Endodermal cell (in vitro differentiated cells): Measurements from ENCODE around the gene SLC16A13. TPM values are rescaled to one million over a fixed set of nuclear protein-coding genes. Genes with fewer than 3 reads are reported as not detected.

Experiments
- DNase-seq: peaks from one replicate; pipeline ENCODE4 v3.0.0-alpha.2; 2017
- H3K27ac ChIP-seq: 2 replicates; pipeline ENCODE4 v1.5.1; 2013; ENCODE audit warnings: mild to moderate bottlenecking, low read depth, low read length, moderate library complexity
- H3K27me3 ChIP-seq: 2 replicates; pipeline ENCODE4 v1.6.1; 2013; ENCODE audit warnings: mild to moderate bottlenecking, low read length, moderate library complexity; ENCODE audit not compliant: insufficient read depth, control insufficient read depth, poor library complexity, severe bottlenecking
- H3K36me3 ChIP-seq: 2 replicates; pipeline ENCODE4 v1.7.0; 2013; ENCODE audit warnings: mild to moderate bottlenecking, low read length, moderate library complexity; ENCODE audit not compliant: control insufficient read depth, insufficient read depth
- H3K4me1 ChIP-seq: one replicate; pipeline ENCODE4 v1.7.0; 2013; ENCODE audit warnings: low read length; ENCODE audit not compliant: control insufficient read depth, insufficient read depth
- H3K4me3 ChIP-seq: 2 replicates; pipeline ENCODE4 v1.5.1; 2013; ENCODE audit warnings: mild to moderate bottlenecking, low read length, moderate library complexity
- H3K9ac ChIP-seq: 2 replicates; pipeline ENCODE4 v1.6.1; 2013; ENCODE audit warnings: mild to moderate bottlenecking, low read length, moderate library complexity; ENCODE audit not compliant: poor library complexity, severe bottlenecking; ENCODE audit errors: extremely low read depth
- H3K9me3 ChIP-seq: 2 replicates; pipeline ENCODE4 v1.6.1; 2013; ENCODE audit warnings: mild to moderate bottlenecking, low read length, moderate library complexity; ENCODE audit not compliant: control insufficient read depth
- H3K27ac Mint-ChIP-seq: 2 replicates; pipeline ENCODE4 v1.8.0; 2020; ENCODE audit warnings: mixed read lengths
- H3K27me3 Mint-ChIP-seq: 2 replicates; pipeline ENCODE4 v1.8.0; 2021; ENCODE audit warnings: mild to moderate bottlenecking, mixed read lengths; ENCODE audit not compliant: insufficient read depth
- H3K36me3 Mint-ChIP-seq: 2 replicates; pipeline ENCODE4 v1.8.0; 2020; ENCODE audit warnings: low read depth, mixed read lengths
- H3K4me1 Mint-ChIP-seq: 2 replicates; pipeline ENCODE4 v1.8.0; 2020; ENCODE audit warnings: mixed read lengths
- H3K4me3 Mint-ChIP-seq: 2 replicates; pipeline ENCODE4 v1.8.0; 2020; ENCODE audit warnings: mild to moderate bottlenecking, moderate library complexity, mixed read lengths
- H3K9me3 Mint-ChIP-seq: 2 replicates; pipeline ENCODE4 v1.8.0; 2020; ENCODE audit warnings: mild to moderate bottlenecking, mixed read lengths
- WGBS, 2 experiments: methylation state at CpG; one replicate each; pipeline versions ENCODE4 v1.1.5 to v1.1.7; 2013; ENCODE audit warnings: missing lambda C conversion rate in 2 of 2, mixed read lengths in 1 of 2; ENCODE audit not compliant: insufficient coverage in 1 of 2, insufficient read length in 1 of 2; 5-methylcytosine and 5-hydroxymethylcytosine counted together
- total RNA-seq, 2 donors: library from RNA; stranded (reverse); fragmentation: NEBNext Ultra II Directional in 1 of 2; extraction: Animal tissue kit (Norgen Biotek cat#: 25700) in 1 of 2; gene quantifications; 2 replicates in 1 of 2; 3 replicates in 1 of 2; pipeline ENCODE4 v1.2.1, GENCODE V29; 2021
- TF ChIP-seq, protein P1 (sequence below): fragments of 200-600 bp; sonication (generic); conservative IDR thresholded peaks from 2 replicates; pipeline ENCODE4 v1.5.0; 2021; ENCODE audit warnings: antibody characterized with exemption, mild to moderate bottlenecking

The SLC16A13 gene
- total RNA-seq, 2 donors from 2014 or later: 18.8 to 19.9 TPM

DNA sequence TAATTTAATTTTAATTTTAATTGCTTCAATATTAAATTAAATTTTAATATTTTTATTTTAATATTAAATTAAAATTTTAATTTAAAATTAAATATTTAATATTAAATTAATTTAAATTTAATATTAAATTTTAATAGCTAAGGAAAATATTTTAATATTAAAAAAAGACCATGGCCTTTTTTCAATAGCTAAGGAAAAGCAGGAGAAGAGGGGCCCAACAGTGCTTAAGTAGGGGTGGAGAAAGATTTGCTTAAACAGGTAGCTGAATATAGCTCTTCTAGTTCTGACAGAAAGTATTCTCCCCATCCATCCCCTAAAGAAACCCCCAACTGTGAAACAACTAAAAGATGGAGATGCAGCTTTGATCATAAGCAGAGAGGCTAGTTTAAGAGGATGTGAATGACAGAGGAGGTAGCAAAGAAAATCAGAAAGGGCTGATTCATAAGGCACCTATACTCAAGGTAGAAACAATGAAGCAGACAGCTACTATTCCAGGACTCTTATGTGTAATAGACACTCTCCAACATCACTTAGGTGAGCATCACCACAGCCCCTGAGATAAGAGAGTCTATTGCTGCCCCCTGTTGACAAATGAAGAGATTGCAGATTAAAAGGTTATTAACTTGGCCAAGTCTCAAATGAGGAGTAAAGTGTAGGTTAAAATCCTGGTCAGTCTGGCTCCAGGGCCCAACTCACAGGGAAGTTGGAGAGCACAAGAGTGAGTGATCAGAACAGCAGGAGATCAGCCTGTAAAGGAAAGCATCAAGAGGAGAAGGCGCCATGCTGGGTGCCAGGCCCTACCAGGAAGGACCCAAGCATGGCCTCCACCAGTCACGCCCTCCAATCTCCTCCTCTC lies 31.2 kb upstream of the SLC16A13 start:
- Mint-ChIP-seq H3K36me3 (peaks cover 26% of the 10 kb centered on the region), H3K4me1 (no peaks in the 10 kb centered on the region), H3K27ac (no peak overlapping the region), H3K27me3 (no peaks in the 10 kb centered on the region), H3K9me3 (no peaks in the 10 kb centered on the region), H3K4me3 (no peak overlapping the region)
- no peak overlapping the region for H3K4me3 ChIP-seq
- H3K9ac ChIP-seq: no peak overlapping the region
- WGBS, 2 experiments: 95% methylated on average over 2 of the region's 2 CpGs; no CpG with 5 or more reads in 1 of the 2 experiments
- no peaks in the 10 kb centered on the region for H3K4me1 ChIP-seq
- TF ChIP-seq, protein P1, sequence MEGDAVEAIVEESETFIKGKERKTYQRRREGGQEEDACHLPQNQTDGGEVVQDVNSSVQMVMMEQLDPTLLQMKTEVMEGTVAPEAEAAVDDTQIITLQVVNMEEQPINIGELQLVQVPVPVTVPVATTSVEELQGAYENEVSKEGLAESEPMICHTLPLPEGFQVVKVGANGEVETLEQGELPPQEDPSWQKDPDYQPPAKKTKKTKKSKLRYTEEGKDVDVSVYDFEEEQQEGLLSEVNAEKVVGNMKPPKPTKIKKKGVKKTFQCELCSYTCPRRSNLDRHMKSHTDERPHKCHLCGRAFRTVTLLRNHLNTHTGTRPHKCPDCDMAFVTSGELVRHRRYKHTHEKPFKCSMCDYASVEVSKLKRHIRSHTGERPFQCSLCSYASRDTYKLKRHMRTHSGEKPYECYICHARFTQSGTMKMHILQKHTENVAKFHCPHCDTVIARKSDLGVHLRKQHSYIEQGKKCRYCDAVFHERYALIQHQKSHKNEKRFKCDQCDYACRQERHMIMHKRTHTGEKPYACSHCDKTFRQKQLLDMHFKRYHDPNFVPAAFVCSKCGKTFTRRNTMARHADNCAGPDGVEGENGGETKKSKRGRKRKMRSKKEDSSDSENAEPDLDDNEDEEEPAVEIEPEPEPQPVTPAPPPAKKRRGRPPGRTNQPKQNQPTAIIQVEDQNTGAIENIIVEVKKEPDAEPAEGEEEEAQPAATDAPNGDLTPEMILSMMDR: peak; percentile 84
- peak; percentile 64 for DNase-seq
- H3K9me3 ChIP-seq: no peaks in the 10 kb centered on the region
- no peak overlapping the region for H3K27ac ChIP-seq
- H3K36me3 ChIP-seq: peaks cover 31% of the 10 kb centered on the region
- no peaks in the 10 kb centered on the region for H3K27me3 ChIP-seq

DNA sequence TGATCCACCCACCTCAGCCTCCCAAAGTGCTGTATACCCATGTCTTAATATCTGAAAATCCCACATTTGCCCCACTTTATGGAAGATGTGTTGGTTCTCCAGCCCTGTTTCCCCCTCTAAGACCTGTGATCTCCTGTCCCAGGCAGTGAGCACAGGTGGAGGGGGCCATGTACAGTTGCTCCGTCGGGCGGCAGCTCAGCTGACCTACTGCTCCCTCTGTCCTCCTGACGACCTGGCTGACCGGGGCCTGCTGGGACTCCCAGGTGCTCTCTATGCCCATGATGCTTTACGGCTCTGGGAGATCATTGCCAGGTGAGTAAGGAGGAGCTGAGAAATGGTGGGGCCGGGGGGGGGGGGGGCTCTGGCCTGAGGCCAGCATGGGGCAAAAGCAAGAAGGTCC lies 30.1 kb upstream of the SLC16A13 start:
- no peak overlapping the region for H3K4me3 ChIP-seq
- H3K27ac ChIP-seq: no peak overlapping the region
- Mint-ChIP-seq H3K27me3 (no peaks in the 10 kb centered on the region), H3K9me3 (no peaks in the 10 kb centered on the region), H3K4me1 (peaks cover under 1% of the 10 kb centered on the region), H3K36me3 (peaks cover 20% of the 10 kb centered on the region), H3K4me3 (no peak overlapping the region), H3K27ac (no peak overlapping the region)
- H3K36me3 ChIP-seq: peaks cover 30% of the 10 kb centered on the region
- 87% methylated on average over 6 of the region's 7 CpGs; no CpG with 5 or more reads in 1 of the 2 experiments for WGBS, 2 experiments
- DNase-seq: no peak
- H3K4me1 ChIP-seq: no peaks in the 10 kb centered on the region
- no peak overlapping the region for H3K9ac ChIP-seq
- H3K27me3 ChIP-seq: no peaks in the 10 kb centered on the region
- TF ChIP-seq, protein P1: no peak
- H3K9me3 ChIP-seq: no peaks in the 10 kb centered on the region

DNA sequence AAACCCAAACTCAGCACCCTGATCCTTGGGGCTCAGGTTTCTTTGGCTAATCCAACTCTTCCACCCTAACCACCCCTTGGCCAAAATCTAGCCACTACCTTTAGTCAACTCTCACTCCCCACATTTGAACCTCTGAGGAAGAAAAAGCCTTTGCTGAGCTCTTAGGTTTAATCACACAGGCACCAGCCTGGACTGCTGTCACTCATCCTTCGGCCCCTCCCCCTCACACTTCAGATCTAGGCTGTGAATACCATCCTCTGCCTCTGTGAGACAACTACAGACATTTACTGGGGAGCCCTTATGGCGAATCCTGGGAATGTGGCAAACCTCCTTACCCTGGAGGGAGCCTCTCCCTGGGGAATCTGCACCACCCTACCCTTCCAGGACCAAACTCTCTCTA lies 28.7 kb upstream of the SLC16A13 start:
- H3K9ac ChIP-seq: no peak overlapping the region
- H3K27ac Mint-ChIP-seq: no peak overlapping the region
- no peak overlapping the region for H3K27ac ChIP-seq
- WGBS, 2 experiments: 80% methylated on average over 2 of the region's 2 CpGs; no CpG with 5 or more reads in 1 of the 2 experiments
- TF ChIP-seq, protein P1: no peak
- H3K4me3 Mint-ChIP-seq: no peak overlapping the region
- H3K4me3 ChIP-seq: no peak overlapping the region
- H3K27me3 ChIP-seq: no peaks in the 10 kb centered on the region
- no peaks in the 10 kb centered on the region for H3K27me3 Mint-ChIP-seq
- no peaks in the 10 kb centered on the region for H3K4me1 ChIP-seq
- no peak for DNase-seq
- H3K36me3 ChIP-seq: peaks cover 21% of the 10 kb centered on the region
- H3K9me3 ChIP-seq: no peaks in the 10 kb centered on the region
- peaks cover 9% of the 10 kb centered on the region for H3K36me3 Mint-ChIP-seq
- peaks cover 7% of the 10 kb centered on the region for H3K4me1 Mint-ChIP-seq
- no peaks in the 10 kb centered on the region for H3K9me3 Mint-ChIP-seq
